Measurements from ENCODE around the gene MAGI2. TPM values are rescaled to one million over a fixed set of nuclear protein-coding genes. Genes with fewer than 3 reads are reported as not detected.

Gene MAGI2
- total and polyA plus RNA-seq, 2 experiments from 2014 or later = 10.4 to 26.4 TPM

DNA sequence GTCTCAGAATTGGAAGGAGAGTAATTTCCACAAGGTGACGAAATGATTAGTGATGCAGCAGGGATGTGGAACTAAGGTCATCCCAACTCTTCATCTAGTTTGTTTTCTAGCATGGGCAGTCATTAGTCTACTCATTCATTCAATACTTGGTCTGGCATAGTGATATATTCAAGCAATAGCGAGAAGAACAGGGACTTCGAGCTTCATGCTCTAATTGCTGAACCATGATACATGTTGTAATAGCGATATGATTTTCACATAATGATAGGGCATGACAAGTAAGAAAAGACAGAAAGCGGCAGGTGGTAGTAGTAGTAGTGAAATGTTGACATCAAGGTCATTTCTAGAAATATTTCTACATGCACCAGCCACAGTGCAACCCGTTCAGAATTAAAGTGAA, 1002.8 kb downstream of the MAGI2 start (continued):
- TF ChIP-seq CREB1 (CRISPR knock-in tag; IDR thresholded peaks at IDR 0.05; ENCODE audit: low read depth) (no peak), ZNF331 (CRISPR knock-in tag; IDR thresholded peaks at IDR 0.05; ENCODE audit: low read depth) (no peak), EZH2phosphoT487 (IDR thresholded peaks at IDR 0.05; ENCODE audit: unreplicated experiment) (no peak), JUNB (IDR thresholded peaks at IDR 0.05; ENCODE audit: unreplicated experiment) (no peak), EZH2 (IDR thresholded peaks at IDR 0.05; ENCODE audit: low read depth, unreplicated experiment) (no peak)
- TF ChIP-seq, protein P1, sequence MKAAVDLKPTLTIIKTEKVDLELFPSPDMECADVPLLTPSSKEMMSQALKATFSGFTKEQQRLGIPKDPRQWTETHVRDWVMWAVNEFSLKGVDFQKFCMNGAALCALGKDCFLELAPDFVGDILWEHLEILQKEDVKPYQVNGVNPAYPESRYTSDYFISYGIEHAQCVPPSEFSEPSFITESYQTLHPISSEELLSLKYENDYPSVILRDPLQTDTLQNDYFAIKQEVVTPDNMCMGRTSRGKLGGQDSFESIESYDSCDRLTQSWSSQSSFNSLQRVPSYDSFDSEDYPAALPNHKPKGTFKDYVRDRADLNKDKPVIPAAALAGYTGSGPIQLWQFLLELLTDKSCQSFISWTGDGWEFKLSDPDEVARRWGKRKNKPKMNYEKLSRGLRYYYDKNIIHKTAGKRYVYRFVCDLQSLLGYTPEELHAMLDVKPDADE (IDR thresholded peaks at IDR 0.05) = no peak
- TF ChIP-seq, protein P2, sequence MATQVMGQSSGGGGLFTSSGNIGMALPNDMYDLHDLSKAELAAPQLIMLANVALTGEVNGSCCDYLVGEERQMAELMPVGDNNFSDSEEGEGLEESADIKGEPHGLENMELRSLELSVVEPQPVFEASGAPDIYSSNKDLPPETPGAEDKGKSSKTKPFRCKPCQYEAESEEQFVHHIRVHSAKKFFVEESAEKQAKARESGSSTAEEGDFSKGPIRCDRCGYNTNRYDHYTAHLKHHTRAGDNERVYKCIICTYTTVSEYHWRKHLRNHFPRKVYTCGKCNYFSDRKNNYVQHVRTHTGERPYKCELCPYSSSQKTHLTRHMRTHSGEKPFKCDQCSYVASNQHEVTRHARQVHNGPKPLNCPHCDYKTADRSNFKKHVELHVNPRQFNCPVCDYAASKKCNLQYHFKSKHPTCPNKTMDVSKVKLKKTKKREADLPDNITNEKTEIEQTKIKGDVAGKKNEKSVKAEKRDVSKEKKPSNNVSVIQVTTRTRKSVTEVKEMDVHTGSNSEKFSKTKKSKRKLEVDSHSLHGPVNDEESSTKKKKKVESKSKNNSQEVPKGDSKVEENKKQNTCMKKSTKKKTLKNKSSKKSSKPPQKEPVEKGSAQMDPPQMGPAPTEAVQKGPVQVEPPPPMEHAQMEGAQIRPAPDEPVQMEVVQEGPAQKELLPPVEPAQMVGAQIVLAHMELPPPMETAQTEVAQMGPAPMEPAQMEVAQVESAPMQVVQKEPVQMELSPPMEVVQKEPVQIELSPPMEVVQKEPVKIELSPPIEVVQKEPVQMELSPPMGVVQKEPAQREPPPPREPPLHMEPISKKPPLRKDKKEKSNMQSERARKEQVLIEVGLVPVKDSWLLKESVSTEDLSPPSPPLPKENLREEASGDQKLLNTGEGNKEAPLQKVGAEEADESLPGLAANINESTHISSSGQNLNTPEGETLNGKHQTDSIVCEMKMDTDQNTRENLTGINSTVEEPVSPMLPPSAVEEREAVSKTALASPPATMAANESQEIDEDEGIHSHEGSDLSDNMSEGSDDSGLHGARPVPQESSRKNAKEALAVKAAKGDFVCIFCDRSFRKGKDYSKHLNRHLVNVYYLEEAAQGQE (IDR thresholded peaks at IDR 0.05; ENCODE audit: unreplicated experiment) = no peak
- TF ChIP-seq, protein P3, sequence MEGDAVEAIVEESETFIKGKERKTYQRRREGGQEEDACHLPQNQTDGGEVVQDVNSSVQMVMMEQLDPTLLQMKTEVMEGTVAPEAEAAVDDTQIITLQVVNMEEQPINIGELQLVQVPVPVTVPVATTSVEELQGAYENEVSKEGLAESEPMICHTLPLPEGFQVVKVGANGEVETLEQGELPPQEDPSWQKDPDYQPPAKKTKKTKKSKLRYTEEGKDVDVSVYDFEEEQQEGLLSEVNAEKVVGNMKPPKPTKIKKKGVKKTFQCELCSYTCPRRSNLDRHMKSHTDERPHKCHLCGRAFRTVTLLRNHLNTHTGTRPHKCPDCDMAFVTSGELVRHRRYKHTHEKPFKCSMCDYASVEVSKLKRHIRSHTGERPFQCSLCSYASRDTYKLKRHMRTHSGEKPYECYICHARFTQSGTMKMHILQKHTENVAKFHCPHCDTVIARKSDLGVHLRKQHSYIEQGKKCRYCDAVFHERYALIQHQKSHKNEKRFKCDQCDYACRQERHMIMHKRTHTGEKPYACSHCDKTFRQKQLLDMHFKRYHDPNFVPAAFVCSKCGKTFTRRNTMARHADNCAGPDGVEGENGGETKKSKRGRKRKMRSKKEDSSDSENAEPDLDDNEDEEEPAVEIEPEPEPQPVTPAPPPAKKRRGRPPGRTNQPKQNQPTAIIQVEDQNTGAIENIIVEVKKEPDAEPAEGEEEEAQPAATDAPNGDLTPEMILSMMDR (conservative IDR thresholded peaks at IDR 0.05; ENCODE audit: low read depth in 2 of 2) = no peak

DNA sequence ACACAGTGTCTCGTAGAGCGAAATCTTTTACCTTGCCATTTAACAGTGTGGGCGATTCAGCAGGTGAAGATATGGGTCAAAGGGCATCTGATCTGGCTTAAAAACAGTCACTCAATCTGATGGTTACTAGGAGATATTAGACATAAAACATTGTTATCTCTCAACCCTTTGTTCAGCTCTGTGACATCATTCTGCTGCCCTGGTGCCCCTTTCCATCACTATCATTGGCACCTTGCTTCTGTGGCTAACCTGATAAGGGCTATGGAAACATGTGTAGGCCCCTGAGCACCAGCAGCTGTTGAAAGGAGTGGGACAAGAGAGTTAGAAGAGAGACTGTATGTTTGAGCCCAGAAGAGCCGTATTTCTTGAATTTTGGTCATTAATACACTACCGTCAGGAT, 1004.6 kb downstream of the MAGI2 start:
- Histone ChIP-seq H3K27ac (ENCODE audit: low read depth) (no peak overlapping the region; the same call in 1 of the 2 replicates), H3K4me1 (ENCODE audit: insufficient read depth) (no peaks in the 10 kb centered on the region), H3K27me3 (ENCODE audit: insufficient read depth) (no peaks in the 10 kb centered on the region), H3K4me2 (no peak overlapping the region), H3F3A (replicated peaks; ENCODE audit: low read depth) (no peaks in the 10 kb centered on the region), H3K4me3 (no peak overlapping the region), H3K9me2 (ENCODE audit: insufficient read depth) (no peaks in the 10 kb centered on the region), H2AFZ (no peak overlapping the region), H3K79me2 (replicated peaks; ENCODE audit: insufficient read depth) (no peaks in the 10 kb centered on the region), H3K36me3 (ENCODE audit: insufficient read depth) (no peaks in the 10 kb centered on the region), H4K20me1 (replicated peaks; ENCODE audit: insufficient read depth) (no peaks in the 10 kb centered on the region)
- ATAC-seq (no peak), DNase-seq (ENCODE audit: low spot score) (no peak)
- Mint-ChIP-seq H3K27me3 (ENCODE audit: insufficient read depth, low read depth, poor library complexity) (no peaks in the 10 kb centered on the region), H3K4me3 (no peak overlapping the region), H3K9me3 (no peaks in the 10 kb centered on the region), H3K27ac (peak overlapping the region; percentile 49; the same call in 1 of the 2 replicates), H3K36me3 (ENCODE audit: low read depth) (no peaks in the 10 kb centered on the region), H3K4me1 (peaks cover 6% of the 10 kb centered on the region; the same call in 2 of the 3 replicates)
- TF ChIP-seq, protein P2 (IDR thresholded peaks at IDR 0.05; ENCODE audit: unreplicated experiment) = no peak
- TF ChIP-seq POLR2AphosphoS5 (IDR thresholded peaks at IDR 0.05; ENCODE audit: low read depth) (no peak), CREB1 (CRISPR knock-in tag; IDR thresholded peaks at IDR 0.05; ENCODE audit: low read depth) (no peak), NANOG (IDR thresholded peaks at IDR 0.05; ENCODE audit: borderline replicate concordance) (no peak), STAT1 (IDR thresholded peaks at IDR 0.05; ENCODE audit: unreplicated experiment) (no peak), ZNF114 (CRISPR knock-in tag; IDR thresholded peaks at IDR 0.05) (no peak), EZH2phosphoT487 (IDR thresholded peaks at IDR 0.05; ENCODE audit: unreplicated experiment) (no peak)
- TF ChIP-seq, protein P3 (conservative IDR thresholded peaks at IDR 0.05; ENCODE audit: low read depth in 2 of 2) = no peak
- TF ChIP-seq, protein P1 (IDR thresholded peaks at IDR 0.05) = no peak
